ENCODE results near the gene PLA2G1B. TPM values are rescaled to one million over a fixed set of nuclear protein-coding genes. Genes with fewer than 3 reads are reported as not detected.

Gene PLA2G1B
- total RNA-seq, 4 donors from 2014 or later: not detected

- 23 to 33% methylated on average over 9 to 13 of the region's 22 CpGs for WGBS, 2 donors (ENCODE audit: low coverage in 1 of 2)
- Histone ChIP-seq H3K36me3 (no peaks in the 10 kb centered on the region), H3K4me3 (peak overlapping the region in 1 of 2 donors; percentile 60), H3K27ac (peak overlapping the region; percentile 88 to 94 (median 94)), H3K27me3 (no peaks in the 10 kb centered on the region), H3K4me1 (peaks cover 0 to 25% (median 3%) of the 10 kb centered on the region in 3 donors), H3K9me3 (no peaks in the 10 kb centered on the region)
- no peak for TF ChIP-seq POLR2A (IDR thresholded peaks at IDR 0.05)
- no peak for TF ChIP-seq POLR2AphosphoS5 (IDR thresholded peaks at IDR 0.05)
- TF ChIP-seq, protein P1, sequence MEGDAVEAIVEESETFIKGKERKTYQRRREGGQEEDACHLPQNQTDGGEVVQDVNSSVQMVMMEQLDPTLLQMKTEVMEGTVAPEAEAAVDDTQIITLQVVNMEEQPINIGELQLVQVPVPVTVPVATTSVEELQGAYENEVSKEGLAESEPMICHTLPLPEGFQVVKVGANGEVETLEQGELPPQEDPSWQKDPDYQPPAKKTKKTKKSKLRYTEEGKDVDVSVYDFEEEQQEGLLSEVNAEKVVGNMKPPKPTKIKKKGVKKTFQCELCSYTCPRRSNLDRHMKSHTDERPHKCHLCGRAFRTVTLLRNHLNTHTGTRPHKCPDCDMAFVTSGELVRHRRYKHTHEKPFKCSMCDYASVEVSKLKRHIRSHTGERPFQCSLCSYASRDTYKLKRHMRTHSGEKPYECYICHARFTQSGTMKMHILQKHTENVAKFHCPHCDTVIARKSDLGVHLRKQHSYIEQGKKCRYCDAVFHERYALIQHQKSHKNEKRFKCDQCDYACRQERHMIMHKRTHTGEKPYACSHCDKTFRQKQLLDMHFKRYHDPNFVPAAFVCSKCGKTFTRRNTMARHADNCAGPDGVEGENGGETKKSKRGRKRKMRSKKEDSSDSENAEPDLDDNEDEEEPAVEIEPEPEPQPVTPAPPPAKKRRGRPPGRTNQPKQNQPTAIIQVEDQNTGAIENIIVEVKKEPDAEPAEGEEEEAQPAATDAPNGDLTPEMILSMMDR (IDR thresholded peaks at IDR 0.05): no peak
- no peak for ATAC-seq
Observed at GRCh38 chr12:120290609-120291305, 36.8 kb downstream of the PLA2G1B start.

GRCh38 chr12:120287491-120287890 is 40.1 kb downstream of the PLA2G1B start:
- Histone ChIP-seq H3K27ac (no peak overlapping the region), H3K9me3 (no peaks in the 10 kb centered on the region), H3K4me3 (no peak overlapping the region), H3K27me3 (no peaks in the 10 kb centered on the region), H3K36me3 (no peaks in the 10 kb centered on the region), H3K4me1 (peaks cover 0 to 18% (median 3%) of the 10 kb centered on the region in 3 donors)
- ATAC-seq: no peak
- WGBS, 2 donors (ENCODE audit: low coverage in 1 of 2): 80 to 100% methylated on average over 1 to 8 of the region's 12 CpGs
- TF ChIP-seq EP300 (IDR thresholded peaks at IDR 0.05): no peak
- TF ChIP-seq, protein P1 (IDR thresholded peaks at IDR 0.05): no peak
- no peak for TF ChIP-seq POLR2A (IDR thresholded peaks at IDR 0.05)
- TF ChIP-seq POLR2AphosphoS5 (IDR thresholded peaks at IDR 0.05): no peak

DNA sequence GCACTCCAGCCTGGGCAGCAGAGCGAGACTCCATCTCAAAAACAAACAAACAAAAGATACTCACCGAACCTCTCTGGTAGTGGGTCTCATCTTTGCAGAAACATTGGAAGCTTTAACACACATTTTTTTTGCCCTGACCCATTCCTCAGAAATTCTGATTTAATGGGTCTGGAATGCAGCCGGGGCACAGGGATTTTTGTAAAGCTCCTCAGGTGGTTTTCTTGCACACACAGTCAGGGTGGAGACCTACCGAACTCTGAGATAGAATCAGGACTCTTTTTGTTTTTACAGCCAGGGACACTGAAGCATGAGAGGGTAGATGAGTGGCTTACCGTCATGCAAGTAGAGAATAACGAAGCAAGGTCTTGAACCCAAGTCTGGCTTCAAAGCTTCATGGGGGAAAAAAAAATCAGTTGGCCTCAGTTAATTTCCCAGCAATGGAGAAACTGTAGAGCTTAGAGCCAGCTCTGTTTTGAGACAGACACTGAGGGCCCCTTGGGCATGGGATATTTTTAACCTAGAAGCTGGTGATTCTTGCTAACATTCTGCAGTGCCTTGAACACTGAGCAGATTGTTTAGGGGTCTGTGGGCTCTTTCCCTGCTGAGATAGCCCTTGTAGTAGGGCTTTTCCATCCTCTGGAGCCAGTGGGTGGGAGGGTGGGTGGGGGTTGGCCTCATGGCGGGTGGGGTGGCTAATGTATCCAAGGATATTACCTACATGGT is 40.6 kb downstream of the PLA2G1B start:
- Histone ChIP-seq H3K4me1 (peaks cover 0 to 13% (median 3%) of the 10 kb centered on the region in 3 donors), H3K27ac (no peak overlapping the region), H3K4me3 (no peak overlapping the region), H3K9me3 (no peaks in the 10 kb centered on the region), H3K36me3 (no peaks in the 10 kb centered on the region), H3K27me3 (no peaks in the 10 kb centered on the region)
- TF ChIP-seq EP300 (IDR thresholded peaks at IDR 0.05): no peak
- no peak for TF ChIP-seq POLR2A (IDR thresholded peaks at IDR 0.05)
- TF ChIP-seq, protein P1 (IDR thresholded peaks at IDR 0.05): no peak
- no peak for TF ChIP-seq POLR2AphosphoS5 (IDR thresholded peaks at IDR 0.05)
- ATAC-seq: no peak
- WGBS, 2 donors (ENCODE audit: low coverage in 1 of 2): 56 to 57% methylated on average over 5 to 7 of the region's 7 CpGs

DNA sequence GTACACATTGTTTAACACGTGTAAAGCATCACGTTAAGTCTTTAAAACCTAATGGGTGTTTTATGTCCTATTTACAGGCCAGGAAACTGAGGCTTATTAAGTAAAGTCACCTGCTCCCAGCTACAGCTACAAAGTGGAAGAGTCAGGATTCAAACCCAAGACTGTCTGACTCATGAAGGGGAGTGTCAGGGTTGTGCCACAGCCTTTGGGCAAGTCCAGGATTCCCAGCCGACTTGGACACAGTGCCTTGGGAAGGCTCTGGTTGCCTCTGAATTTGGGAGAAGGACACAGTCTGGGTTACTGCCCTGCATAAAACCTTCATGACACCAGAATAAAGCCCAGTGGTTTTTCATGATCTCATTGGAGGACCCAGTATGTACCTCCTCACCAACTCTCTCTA is 43.2 kb downstream of the PLA2G1B start:
- no peaks in the 10 kb centered on the region for H3K9me3 ChIP-seq
- TF ChIP-seq EP300 (IDR thresholded peaks at IDR 0.05) (no peak), POLR2A (IDR thresholded peaks at IDR 0.05) (no peak), POLR2AphosphoS5 (IDR thresholded peaks at IDR 0.05) (no peak)
- TF ChIP-seq, protein P1 (IDR thresholded peaks at IDR 0.05): no peak
- no peak for ATAC-seq
- no peaks in the 10 kb centered on the region for H3K27me3 ChIP-seq
- WGBS, 2 donors (ENCODE audit: low coverage in 1 of 2): 82 to 84% methylated on average over 3 of the region's 3 CpGs
- H3K4me1 ChIP-seq: no peaks in the 10 kb centered on the region
- H3K4me3 ChIP-seq: no peak overlapping the region
- no peak overlapping the region for H3K27ac ChIP-seq
- H3K36me3 ChIP-seq: no peaks in the 10 kb centered on the region

All from gastroesophageal sphincter (tissue), 4 donors.